ENCODE results near the gene ACO2.

The ACO2 gene

DNA sequence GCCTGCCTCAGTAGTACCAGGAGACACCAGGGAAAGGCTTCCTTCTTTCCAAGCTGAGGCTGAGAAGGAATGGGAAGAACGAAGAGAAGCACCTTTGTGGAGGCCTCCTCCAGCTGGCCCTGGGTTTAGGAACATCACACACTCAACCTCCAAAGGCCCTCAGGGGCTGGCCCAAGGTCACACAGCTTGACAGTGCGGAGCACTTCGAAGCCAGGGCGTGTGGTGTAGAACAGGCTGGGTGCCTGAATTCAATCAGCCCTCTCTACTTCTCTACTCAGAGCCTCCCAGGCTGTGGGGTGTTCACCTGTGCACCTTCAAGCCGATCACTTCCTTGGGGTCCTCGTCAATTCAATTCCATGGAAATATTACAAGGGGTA is 91.2 kb downstream of the ACO2 start:
- no peak overlapping the region for H3K4me3 ChIP-seq (replicated peaks; ENCODE audit: low read depth, low read length)
- TF ChIP-seq, protein P1, sequence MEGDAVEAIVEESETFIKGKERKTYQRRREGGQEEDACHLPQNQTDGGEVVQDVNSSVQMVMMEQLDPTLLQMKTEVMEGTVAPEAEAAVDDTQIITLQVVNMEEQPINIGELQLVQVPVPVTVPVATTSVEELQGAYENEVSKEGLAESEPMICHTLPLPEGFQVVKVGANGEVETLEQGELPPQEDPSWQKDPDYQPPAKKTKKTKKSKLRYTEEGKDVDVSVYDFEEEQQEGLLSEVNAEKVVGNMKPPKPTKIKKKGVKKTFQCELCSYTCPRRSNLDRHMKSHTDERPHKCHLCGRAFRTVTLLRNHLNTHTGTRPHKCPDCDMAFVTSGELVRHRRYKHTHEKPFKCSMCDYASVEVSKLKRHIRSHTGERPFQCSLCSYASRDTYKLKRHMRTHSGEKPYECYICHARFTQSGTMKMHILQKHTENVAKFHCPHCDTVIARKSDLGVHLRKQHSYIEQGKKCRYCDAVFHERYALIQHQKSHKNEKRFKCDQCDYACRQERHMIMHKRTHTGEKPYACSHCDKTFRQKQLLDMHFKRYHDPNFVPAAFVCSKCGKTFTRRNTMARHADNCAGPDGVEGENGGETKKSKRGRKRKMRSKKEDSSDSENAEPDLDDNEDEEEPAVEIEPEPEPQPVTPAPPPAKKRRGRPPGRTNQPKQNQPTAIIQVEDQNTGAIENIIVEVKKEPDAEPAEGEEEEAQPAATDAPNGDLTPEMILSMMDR (IDR thresholded peaks at IDR 0.05; ENCODE audit: low read depth, low read length, missing control alignments): no peak
- no peak for DNase-seq (ENCODE audit: extremely low read depth, low read depth)

DNA sequence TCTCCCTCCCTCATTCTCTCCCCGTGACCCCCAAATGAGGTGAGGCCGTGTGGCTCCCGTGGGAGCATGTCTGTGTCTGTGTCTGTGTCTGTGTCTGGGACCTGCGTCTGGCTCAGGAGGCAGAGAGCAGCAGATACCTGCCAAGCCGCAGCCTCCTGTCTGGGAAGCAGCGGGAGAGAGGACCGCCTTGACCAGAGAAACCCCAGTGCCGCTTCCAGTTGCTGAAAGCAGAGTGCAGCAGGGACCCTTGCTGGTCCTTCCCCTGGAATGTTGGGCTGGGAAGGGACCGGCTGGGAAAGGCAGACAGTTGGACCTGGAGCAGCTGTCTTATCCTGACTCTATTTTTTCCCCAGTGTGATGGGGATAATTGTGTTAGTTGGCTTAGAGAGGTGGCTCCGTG is 92.4 kb downstream of the ACO2 start:
- peak overlapping the region; percentile 38 for H3K4me3 ChIP-seq (replicated peaks; ENCODE audit: low read depth, low read length)
- no peak for DNase-seq (ENCODE audit: extremely low read depth, low read depth)
- TF ChIP-seq, protein P1 (IDR thresholded peaks at IDR 0.05; ENCODE audit: low read depth, low read length, missing control alignments): no peak

DNA sequence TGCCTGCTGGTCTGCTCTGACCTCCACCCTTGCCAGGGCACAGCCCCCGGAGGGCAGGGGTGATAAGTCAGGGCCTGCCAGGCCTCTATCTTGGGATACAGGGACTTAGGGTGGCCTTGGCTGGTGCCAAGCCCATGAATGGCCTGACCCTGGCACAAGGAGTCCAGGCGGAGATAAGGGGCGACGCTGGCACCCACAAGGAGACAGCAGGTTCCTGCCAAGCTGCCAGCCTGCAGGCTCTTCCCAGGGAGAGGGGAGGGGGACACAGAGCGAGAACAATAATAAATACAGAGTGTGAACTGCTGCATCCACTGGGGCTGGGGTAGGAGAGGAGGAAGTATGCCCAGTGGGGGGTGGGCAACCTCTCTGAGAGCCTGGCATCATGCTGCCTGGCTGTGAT is 92.9 kb downstream of the ACO2 start:
- TF ChIP-seq, protein P1 (IDR thresholded peaks at IDR 0.05; ENCODE audit: low read depth, low read length, missing control alignments): no peak
- DNase-seq (ENCODE audit: extremely low read depth, low read depth): no peak
- H3K4me3 ChIP-seq (replicated peaks; ENCODE audit: low read depth, low read length): no peak overlapping the region; the same call in 1 of the 2 replicates

DNA sequence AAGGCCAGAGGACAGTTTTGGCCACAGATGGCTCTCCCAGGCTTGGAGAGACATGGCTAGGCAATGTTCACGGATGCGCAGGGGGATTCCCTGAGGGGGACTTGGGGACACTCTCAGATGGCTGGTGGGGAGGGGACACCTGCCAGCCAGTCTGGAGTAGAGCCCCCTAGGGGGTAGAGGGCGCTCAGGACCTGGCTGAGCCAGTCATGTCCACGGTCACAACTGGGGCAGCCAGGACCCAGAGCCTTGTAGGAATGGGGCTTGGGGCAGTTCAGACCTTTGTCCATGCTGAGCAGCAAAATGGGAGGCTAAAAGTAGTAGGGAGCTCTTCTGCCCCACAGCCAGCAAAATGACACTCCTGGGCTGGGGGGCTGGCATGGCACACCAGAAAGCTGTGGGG is 93.5 kb downstream of the ACO2 start:
- peak overlapping the region; percentile 27; the same call in 1 of the 2 replicates for H3K4me3 ChIP-seq (replicated peaks; ENCODE audit: low read depth, low read length)
- TF ChIP-seq, protein P1 (IDR thresholded peaks at IDR 0.05; ENCODE audit: low read depth, low read length, missing control alignments): no peak

DNA sequence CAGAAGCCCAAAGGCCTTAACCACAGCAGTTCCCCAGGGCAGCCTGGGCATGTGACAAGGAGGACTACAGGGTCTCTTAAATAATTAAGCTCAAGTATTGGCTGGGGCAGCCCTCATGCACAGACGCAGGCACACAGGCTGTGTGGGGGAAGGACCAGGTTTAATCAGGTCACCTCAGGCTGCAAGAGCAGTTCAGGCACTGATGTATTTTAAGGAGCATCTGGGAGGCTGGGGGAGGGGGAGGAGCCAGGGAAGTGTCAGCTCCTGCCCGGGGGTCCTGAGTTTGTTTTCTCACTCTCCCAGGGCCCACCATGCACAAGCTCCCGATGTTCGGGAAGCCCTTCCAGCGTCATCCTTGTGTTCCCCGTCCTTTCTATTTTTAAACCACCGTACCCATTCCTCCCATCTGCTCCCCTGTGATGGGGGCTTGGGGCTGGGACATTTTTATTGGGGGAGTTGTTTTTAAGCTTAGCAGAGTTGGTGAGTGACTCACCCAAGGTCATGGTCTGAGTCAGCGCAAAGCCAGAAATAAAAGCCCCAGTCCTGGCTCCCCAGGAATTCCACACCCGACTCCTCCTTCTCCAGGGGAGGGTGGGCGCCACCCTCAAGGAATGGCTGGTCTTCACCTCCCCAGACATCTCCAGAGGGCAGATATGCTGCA is 94.3 kb downstream of the ACO2 start:
- peak overlapping the region; percentile 27 for H3K4me3 ChIP-seq (replicated peaks; ENCODE audit: low read depth, low read length)
- TF ChIP-seq, protein P1 (IDR thresholded peaks at IDR 0.05; ENCODE audit: low read depth, low read length, missing control alignments): no peak
- DNase-seq (ENCODE audit: extremely low read depth, low read depth): peak; percentile 81

More for the DNA sequence above, 93.5 kb downstream of the ACO2 start:
- no peak for DNase-seq (ENCODE audit: extremely low read depth, low read depth)

DNA sequence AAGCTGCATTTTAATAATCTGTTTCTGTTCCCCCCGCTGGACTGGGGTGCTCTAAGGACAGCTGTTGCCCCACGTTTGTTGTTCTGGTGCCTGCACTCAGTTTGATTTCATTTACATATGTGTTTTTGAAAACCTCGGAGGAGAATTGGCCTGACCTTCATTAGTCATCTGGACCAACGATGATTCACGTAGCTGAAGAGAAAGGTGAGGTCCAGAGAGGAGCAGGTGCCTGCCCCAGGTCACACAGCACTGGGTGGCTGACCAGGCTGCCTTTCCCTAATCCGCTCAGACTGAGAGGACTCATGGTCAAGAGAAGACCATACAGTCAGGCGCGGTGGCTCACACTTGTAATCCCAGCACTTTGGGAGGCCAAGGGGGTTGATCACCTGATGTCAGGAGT is 95.6 kb downstream of the ACO2 start:
- TF ChIP-seq, protein P1 (IDR thresholded peaks at IDR 0.05; ENCODE audit: low read depth, low read length, missing control alignments): no peak
- DNase-seq (ENCODE audit: extremely low read depth, low read depth): no peak
- no peak overlapping the region for H3K4me3 ChIP-seq (replicated peaks; ENCODE audit: low read depth, low read length)

Data from HFF-Myc (cell line).